Measurements from ENCODE around the gene HOXD9.

DNA sequence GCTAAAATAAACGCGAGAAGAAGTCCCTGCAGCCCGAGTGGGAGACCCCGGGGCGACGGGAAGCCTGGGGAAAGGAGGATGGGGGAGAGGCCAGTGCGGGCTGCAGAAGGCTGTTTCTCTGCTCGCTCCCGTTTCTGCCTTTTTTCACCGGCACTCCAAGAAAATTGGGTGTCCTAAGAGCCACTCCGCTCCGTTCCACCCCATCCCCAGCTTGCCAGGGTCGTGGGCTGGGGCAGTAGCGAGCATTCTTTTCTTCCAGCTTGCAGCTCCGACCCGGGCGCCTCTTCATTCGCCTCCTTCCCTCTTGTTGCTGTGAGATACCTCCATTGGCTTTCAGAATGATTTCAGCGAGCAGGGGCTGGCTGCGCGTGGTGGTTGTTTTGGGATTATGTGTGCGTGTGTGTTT is 35.7 kb downstream of the HOXD9 start:
- TF ChIP-seq, protein P1, sequence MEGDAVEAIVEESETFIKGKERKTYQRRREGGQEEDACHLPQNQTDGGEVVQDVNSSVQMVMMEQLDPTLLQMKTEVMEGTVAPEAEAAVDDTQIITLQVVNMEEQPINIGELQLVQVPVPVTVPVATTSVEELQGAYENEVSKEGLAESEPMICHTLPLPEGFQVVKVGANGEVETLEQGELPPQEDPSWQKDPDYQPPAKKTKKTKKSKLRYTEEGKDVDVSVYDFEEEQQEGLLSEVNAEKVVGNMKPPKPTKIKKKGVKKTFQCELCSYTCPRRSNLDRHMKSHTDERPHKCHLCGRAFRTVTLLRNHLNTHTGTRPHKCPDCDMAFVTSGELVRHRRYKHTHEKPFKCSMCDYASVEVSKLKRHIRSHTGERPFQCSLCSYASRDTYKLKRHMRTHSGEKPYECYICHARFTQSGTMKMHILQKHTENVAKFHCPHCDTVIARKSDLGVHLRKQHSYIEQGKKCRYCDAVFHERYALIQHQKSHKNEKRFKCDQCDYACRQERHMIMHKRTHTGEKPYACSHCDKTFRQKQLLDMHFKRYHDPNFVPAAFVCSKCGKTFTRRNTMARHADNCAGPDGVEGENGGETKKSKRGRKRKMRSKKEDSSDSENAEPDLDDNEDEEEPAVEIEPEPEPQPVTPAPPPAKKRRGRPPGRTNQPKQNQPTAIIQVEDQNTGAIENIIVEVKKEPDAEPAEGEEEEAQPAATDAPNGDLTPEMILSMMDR (IDR thresholded peaks at IDR 0.05) = no peak
- TF ChIP-seq POLR2A (IDR thresholded peaks at IDR 0.05) = no peak

Data from body of pancreas (tissue), 4 donors.